Prostate gland (tissue), 2 donors: ENCODE measurements around the gene CIART. TPM values are rescaled to one million over a fixed set of nuclear protein-coding genes. Genes with fewer than 3 reads are reported as not detected.
"Not testable (repeated sequence)": the region's sequence is repeated elsewhere in the genome, so short reads cannot be mapped to it uniquely, and the experiment has no call there.

Experiments used
- DNase-seq: peaks from one replicate; pipeline ENCODE4 v3.0.0-alpha.2; 2019; ENCODE audit warnings: low spot score
- H3K27ac ChIP-seq, 2 donors: fragments of 200-600 bp; sonication (generic); 2 replicates each; pipeline ENCODE4 v1.5.1; 2017 to 2019
- H3K27me3 ChIP-seq: fragments of 200-600 bp; sonication (generic); replicated peaks from 2 replicates; pipeline ENCODE4 v1.5.1; 2019; ENCODE audit not compliant: insufficient read depth
- H3K36me3 ChIP-seq, 2 donors: fragments of 200-600 bp; sonication (generic); 1 replicate in 1 of 2; 2 replicates in 1 of 2; pipeline versions ENCODE4 v1.5.1 to v1.8.1; 2017 to 2019
- H3K4me1 ChIP-seq: fragments of 200-600 bp; sonication (generic); replicated peaks from 2 replicates; pipeline ENCODE4 v1.5.1; 2019
- H3K4me3 ChIP-seq, 2 donors: fragments of 200-600 bp; sonication (generic); 2 replicates each; pipeline ENCODE4 v1.5.1; 2017 to 2019
- H3K9me3 ChIP-seq: fragments of 200-600 bp; sonication (generic); 2 replicates; pipeline ENCODE4 v1.5.1; 2017
- POLR2A ChIP-seq: fragments of 450-650 bp; IDR thresholded peaks from one replicate; pipeline ENCODE4 v1.6.1; 2016; ENCODE audit warnings: antibody characterized with exemption, mild to moderate bottlenecking
- POLR2AphosphoS5 ChIP-seq: sonication (generic); formaldehyde crosslinking; IDR thresholded peaks from one replicate; pipeline ENCODE4 v1.6.1; 2017; ENCODE audit warnings: antibody characterized with exemption
- WGBS: methylation state at CpG from one replicate; pipeline ENCODE4 v1.1.5; 2018; 5-methylcytosine and 5-hydroxymethylcytosine counted together
- intact Hi-C: fragments of 100-400 bp; cut with DNase I; formaldehyde crosslinking; loops from one replicate; pipeline ENCODE4 v1.14.2; 2022
- total RNA-seq, 2 donors: library from RNA; depleted of rRNA; stranded (reverse); fragments of >200 nt; gene quantifications; one replicate each; pipeline ENCODE4 v1.1.0, GENCODE V29; 2016
- TF ChIP-seq, protein P1 (sequence below), 4 experiments: fragments of 200-600 bp in 2 of 4; fragments of 450-650 bp in 2 of 4; sonication (generic) in 2 of 4; IDR thresholded peaks; 1 replicate in 3 of 4; 2 replicates in 1 of 4; pipeline ENCODE4 v1.5.1; 2016 to 2019; ENCODE audit warnings: antibody characterized with exemption in 4 of 4, mild to moderate bottlenecking in 2 of 4, moderate library complexity in 2 of 4

CIART gene, protein sequence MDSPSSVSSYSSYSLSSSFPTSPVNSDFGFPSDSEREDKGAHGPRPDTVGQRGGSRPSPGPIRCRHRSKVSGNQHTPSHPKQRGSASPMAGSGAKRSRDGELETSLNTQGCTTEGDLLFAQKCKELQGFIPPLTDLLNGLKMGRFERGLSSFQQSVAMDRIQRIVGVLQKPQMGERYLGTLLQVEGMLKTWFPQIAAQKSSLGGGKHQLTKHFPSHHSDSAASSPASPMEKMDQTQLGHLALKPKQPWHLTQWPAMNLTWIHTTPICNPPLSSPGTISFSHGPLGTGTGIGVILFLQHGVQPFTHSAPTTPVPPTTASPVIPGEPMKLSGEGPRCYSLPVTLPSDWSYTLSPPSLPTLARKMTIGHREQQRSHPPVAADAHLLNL
- 10 to 100 TPM in 1 of 2 donors, 1 to 10 TPM in 1; 6.9 to 10.1 TPM for total RNA-seq

DNA sequence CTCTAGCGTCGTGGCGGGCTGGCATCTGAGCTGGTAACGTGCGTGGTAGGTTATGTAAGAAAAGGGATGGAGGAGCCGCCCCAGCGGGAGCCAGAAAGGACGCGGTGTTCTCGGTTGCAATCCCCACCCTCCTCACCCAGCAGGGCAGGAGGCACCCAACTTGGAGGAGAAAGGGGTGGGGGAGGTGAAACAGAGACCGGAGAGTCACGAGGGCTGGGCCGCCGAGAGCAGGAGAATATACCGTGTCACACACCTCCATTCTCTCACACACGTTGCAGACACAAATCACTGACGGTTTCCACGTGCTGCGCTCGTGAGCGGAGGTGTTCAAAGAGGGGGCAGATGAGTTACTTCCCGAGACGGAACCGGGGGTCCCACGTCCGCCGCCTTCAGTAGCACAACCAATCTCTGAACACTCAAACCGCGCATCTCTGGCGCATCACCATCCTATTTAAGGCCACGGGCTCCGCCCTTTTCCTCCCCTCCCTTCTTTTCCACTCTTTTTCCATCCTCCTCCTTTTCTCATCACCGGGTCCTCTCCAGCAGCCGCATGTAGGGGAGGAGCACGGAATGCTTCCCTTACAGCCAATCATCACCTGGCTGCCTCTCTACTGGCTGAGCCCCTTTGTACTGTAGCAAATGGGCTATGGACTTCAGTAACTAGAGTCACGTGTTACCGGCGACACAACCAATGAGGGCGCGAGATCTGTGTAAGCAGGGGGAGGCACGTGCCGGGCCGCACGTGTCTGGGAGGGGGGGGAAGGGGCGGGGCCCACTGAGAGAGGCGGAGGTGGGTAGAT, at the start of gene CIART:
TSS of gene CIART (plus strand) at position 797 of the 800 bp plus-strand sequence. CDS start 714 bp downstream, outside the sequence.
- Histone ChIP-seq H3K4me1 (peaks cover 6% of the 10 kb centered on the region), H3K27ac (peak within 1 kb of the TSS; percentile 73 to 81), H3K9me3 (no peaks in the 10 kb centered on the region), H3K4me3 (peak within 1 kb of the TSS; percentile 33 to 43), H3K36me3 (no peaks in the 10 kb centered on the region), H3K27me3 (no peaks in the 10 kb centered on the region)
- peak; percentile 96 for DNase-seq
- intact Hi-C loops: no loop called here
- TF ChIP-seq POLR2AphosphoS5 (peak; percentile 89), POLR2A (no peak)
- under 1% methylated on average over 46 of the region's 46 CpGs for WGBS

DNA sequence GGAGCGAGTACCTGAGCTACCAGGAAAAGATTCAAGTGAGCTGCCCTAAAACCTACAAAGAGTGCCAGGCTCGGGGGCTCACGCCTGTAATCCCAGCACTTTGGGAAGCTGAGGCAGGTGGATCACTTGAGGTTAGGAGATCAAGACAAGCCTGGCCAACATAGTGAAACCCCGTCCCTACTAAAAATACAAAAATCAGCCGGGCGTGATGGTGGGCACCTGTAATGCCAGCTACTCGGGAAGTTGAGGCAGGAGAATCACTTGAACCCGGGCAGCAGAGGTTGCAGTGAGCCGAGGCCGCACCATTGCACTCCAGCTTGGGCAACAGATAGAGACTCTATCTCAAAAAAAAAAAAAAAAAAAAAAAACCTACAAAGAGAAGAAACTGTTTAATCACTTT, 49.4 kb upstream of the CIART start:
- H3K27ac ChIP-seq: peak overlapping the region in 1 of 2 donors; percentile 90
- 97% methylated on average over 10 of the region's 10 CpGs for WGBS
- H3K4me1 ChIP-seq, H3K27me3 ChIP-seq, DNase-seq, H3K4me3 ChIP-seq, intact Hi-C loops, H3K36me3 ChIP-seq, H3K9me3 ChIP-seq: not testable (repeated sequence)

DNA sequence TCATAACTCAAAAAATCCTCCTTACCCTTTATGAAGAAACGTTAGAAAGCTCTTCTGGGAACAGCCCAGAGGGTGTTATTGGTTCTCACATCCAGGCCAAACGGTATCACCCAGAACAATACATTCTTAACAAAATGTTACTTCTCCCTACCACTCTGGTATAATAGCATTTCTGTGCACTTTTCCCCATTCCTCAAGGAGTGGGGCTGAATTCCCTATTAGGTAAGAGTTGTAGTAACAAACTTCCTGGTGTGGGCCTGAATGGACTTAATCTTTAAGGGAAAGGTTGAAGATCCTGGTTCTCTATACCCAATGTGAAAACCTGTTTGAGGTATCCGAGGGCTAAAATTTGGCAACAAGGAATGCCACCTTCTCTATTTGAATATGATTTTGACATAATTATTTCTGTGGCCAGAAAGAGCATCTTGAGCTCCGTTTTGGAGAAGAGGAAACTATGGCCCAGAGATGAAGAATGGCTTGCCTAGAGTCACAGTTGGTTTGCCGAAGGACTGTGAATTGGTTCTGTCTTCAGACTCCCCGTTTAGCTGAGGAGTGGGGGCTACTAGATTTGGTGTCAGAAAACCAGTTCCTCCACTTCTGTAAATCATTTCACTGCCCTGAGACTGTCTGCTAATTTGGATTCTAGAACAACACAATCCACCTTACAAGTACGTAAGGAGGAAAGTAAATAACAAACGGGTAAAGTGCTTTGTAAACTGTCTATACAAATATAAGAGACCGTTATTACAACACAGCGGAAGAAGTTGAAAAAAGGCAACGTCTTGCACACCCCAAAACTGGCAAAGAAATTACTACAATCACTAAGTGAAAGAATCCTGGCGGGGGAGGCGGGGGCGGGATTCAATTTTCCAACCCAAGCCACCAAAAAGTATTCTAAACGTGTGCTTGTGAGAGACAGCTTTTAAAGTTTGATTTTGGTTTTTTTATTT, 48.7 kb upstream of the CIART start:
- 6% methylated on average over 15 of the region's 15 CpGs for WGBS
- DNase-seq: peak; percentile 17
- no peaks in the 10 kb centered on the region for H3K4me1 ChIP-seq
- TF ChIP-seq, protein P1, sequence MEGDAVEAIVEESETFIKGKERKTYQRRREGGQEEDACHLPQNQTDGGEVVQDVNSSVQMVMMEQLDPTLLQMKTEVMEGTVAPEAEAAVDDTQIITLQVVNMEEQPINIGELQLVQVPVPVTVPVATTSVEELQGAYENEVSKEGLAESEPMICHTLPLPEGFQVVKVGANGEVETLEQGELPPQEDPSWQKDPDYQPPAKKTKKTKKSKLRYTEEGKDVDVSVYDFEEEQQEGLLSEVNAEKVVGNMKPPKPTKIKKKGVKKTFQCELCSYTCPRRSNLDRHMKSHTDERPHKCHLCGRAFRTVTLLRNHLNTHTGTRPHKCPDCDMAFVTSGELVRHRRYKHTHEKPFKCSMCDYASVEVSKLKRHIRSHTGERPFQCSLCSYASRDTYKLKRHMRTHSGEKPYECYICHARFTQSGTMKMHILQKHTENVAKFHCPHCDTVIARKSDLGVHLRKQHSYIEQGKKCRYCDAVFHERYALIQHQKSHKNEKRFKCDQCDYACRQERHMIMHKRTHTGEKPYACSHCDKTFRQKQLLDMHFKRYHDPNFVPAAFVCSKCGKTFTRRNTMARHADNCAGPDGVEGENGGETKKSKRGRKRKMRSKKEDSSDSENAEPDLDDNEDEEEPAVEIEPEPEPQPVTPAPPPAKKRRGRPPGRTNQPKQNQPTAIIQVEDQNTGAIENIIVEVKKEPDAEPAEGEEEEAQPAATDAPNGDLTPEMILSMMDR (IDR thresholded peaks at IDR 0.05): no peak
- no peak for TF ChIP-seq POLR2A
- peak; percentile 66 for TF ChIP-seq POLR2AphosphoS5
- intact Hi-C loops: no loop called here
- no peaks in the 10 kb centered on the region for H3K27me3 ChIP-seq
- H3K36me3 ChIP-seq: no peaks in the 10 kb centered on the region
- H3K27ac ChIP-seq: peak overlapping the region; percentile 90 to 94
- no peaks in the 10 kb centered on the region for H3K9me3 ChIP-seq
- peak overlapping the region in 1 of 2 donors; percentile 54 for H3K4me3 ChIP-seq

DNA sequence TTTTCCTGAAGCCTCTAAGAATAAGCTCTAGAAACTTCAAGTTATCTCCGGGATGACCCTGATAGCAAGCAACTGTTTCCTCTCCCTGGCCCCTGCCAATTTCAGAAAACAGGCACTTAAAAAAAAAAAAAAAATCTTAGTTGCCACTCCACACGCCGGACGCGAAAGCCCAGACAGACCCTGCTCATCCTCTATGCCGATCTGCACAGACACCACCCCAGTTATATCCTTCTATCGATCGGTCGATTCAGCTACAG, 48.1 kb upstream of the CIART start:
- under 1% methylated on average over 9 of the region's 9 CpGs for WGBS
- TF ChIP-seq POLR2A (no peak), POLR2AphosphoS5 (no peak)
- TF ChIP-seq, protein P1 (IDR thresholded peaks at IDR 0.05): no peak
- Histone ChIP-seq H3K4me1 (no peaks in the 10 kb centered on the region), H3K36me3 (no peaks in the 10 kb centered on the region), H3K27me3 (no peaks in the 10 kb centered on the region), H3K4me3 (peak overlapping the region; percentile 54 to 75), H3K9me3 (no peaks in the 10 kb centered on the region), H3K27ac (peak overlapping the region; percentile 90 to 94)
- intact Hi-C loops: no loop called here
- DNase-seq: no peak

DNA sequence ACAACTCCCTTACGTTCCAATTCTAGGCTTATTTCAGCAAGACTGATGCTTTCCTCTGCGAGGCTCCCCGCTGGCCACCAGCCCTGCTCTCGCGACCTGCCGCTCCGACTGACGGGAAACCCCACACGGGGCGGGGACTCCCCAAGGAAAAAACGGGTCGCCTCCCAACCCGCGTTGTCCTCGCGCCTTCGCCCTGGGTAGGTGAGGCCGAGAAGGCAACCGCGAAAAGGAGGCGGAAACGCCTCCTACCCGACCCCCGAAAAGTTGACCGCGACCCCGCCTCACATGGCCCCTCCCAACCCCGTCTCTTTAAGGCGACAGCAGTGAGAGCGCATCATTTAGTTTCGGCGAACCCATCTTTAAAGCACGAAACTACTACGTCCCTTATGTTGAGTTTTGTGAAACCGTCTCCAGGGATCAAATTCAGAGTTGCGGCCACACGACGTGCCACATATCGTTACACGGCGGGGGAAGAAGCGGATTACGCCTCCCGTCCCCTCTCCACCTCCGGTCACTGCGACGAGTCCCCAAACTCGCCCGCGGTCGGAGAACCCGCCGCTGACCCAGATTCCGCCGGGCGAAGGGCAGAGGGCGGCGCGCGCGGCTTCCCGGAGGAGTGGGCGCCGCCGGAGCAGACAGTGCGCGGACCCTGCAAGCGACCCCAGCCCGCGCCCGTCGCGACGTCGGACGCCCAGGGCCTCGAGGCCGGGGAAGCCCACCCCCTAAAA, 47.6 kb upstream of the CIART start:
- intact Hi-C loops: no loop called here
- no peaks in the 10 kb centered on the region for H3K9me3 ChIP-seq
- no peaks in the 10 kb centered on the region for H3K27me3 ChIP-seq
- under 1% methylated on average over 78 of the region's 78 CpGs for WGBS
- peak; percentile 60 for DNase-seq
- no peaks in the 10 kb centered on the region for H3K4me1 ChIP-seq
- H3K4me3 ChIP-seq: peak overlapping the region; percentile 54 to 75
- TF ChIP-seq POLR2A: peak; percentile 14
- TF ChIP-seq, protein P1 (IDR thresholded peaks at IDR 0.05): no peak
- TF ChIP-seq POLR2AphosphoS5: peak; percentile 65
- H3K27ac ChIP-seq: peak overlapping the region; percentile 90 to 94
- no peaks in the 10 kb centered on the region for H3K36me3 ChIP-seq
